NCI-H69 (cell line): Measurements from ENCODE around the gene ORC6.
"Not testable (repeated sequence)": the region's sequence is repeated elsewhere in the genome, so short reads cannot be mapped to it uniquely, and the experiment has no call there.

Experiments used
- DNase-seq: peaks from one replicate; lab custom pipeline; 2025; lab: John Stamatoyannopoulos, UW

Gene ORC6, protein sequence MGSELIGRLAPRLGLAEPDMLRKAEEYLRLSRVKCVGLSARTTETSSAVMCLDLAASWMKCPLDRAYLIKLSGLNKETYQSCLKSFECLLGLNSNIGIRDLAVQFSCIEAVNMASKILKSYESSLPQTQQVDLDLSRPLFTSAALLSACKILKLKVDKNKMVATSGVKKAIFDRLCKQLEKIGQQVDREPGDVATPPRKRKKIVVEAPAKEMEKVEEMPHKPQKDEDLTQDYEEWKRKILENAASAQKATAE

DNA sequence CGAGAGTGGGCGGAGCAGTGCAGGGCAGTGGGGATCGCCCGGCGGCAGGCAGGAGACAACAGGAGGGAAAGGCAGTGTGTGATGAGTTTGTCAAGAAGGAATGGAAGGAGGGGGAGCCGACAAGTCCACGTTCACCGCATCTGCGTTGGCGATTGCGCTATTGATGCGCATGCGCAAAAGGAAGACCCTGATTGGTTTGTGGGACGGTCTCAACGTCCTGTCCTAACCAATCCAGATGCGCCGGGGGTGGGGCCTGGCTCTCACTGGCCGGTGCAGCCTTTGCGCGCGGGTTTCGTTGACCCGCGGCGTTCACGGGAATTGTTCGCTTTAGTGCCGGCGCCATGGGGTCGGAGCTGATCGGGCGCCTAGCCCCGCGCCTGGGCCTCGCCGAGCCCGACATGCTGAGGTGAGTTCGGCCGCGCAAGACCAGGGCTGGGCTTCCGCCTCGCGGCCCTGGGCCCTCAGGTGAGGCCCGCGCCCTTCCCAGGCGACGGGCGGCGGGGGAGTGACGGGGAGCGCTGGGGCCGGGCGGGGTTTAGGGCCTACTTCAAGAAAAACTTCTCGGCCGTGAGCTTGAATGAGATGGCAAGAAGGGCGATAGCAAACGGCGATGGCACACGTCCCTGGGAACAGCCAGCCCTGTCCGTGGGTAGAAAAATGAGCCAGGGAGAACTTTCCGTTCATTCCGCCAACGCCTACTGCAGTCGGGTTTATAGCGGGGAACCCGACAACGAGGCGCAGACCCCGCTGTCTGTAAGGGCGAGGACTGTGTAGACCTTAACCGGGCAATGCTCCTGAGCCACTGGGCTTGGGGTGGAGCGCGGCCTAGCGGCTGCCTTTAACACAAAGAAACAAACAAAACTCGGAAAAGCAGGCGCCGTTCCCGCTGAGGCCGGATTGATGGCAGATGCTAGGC, at the start of gene ORC6:
TSS of gene ORC6 (plus strand) at position 295 of the 916 bp plus-strand sequence. CDS start at position 342, 47 bp downstream.
- DNase-seq, result peak; percentile 95

DNA sequence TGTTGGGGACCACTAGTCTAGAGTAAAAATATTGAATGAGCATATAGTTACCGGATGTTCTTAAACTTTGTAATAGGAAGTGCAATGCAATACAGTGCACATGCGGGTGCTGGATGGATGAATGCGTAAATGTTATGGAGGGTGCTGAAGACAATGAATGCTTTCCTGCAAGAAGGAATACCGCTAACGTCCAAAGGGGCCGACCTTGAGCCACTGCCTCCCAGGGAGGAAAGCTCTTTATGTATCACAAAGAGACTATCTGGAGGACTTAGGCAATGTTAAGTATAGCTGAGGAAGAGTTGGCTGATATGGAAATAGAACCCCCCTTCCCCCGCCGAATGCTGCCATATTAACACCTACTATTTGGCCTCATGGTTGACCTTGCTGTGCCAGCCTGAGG, 40.8 kb upstream of the ORC6 start:
- no peak for DNase-seq

DNA sequence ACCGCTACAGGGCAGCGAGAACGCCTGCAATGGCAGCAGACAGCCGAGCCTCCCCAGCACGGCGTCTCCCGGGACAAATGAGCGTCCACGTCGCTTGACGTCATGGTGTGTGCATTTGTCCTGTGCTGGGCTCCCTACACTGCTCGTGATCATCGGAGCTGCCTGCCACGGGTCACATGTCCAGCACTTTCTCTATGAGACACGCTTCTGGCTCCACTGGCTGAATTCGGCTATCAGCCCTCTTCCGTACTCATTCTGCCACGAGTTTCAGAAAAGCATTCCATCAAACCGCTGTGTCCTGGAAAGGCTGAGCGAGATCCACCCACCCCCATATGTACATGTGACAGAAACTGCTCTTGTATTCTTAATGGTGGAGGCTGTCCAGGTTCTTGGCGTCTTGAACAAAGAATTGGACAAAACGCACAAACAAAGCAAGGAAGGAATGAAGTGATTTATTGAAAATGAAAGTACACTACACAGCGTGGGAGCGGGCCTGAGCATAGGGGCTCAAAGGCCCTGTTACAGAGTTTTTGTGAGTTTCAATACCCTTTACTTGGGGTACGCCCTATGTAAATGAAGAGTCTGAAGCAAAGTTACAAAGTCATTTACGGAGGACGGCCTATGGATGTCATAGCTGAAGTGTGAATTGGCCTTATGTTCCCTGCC, 39.7 kb upstream of the ORC6 start:
- DNase-seq, result no peak

DNA sequence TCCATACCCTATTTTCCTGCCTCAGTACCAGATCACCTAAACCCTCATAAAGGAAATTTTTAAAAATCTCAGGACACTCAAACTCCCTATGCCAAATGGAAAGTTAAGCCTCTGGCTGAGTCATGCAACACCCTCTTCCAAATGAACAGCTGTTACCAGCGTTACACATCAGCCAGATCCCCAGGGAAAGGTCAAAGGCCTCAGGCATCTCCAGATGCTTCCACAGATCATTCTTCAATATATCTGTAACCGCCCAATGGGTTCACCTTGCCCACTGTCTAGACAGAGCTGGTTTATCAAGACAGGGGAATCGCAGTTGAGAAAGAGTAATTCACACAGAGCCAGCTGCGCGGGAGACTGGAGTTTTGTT, 39.2 kb upstream of the ORC6 start:
- DNase-seq, result peak; percentile 43

DNA sequence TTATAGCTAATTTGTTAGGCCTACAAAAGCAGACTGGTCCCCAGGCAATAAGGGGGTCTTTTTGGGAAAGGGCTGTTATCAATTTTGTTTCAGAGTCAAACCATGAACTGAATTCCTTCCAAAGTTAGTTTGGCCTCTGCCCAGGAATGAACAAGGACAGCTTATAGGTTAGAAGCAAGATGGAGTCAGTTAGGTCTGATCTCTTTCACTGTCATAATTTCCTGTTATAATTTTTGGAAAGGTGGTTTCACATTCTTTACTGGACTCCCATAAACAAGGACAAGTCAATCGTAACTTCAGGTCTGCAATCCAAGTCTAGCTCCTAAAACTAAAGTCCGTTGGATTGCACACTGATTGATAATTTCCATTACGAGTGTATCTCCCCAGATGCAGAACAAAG, 38.2 kb upstream of the ORC6 start:
- no peak for DNase-seq

DNA sequence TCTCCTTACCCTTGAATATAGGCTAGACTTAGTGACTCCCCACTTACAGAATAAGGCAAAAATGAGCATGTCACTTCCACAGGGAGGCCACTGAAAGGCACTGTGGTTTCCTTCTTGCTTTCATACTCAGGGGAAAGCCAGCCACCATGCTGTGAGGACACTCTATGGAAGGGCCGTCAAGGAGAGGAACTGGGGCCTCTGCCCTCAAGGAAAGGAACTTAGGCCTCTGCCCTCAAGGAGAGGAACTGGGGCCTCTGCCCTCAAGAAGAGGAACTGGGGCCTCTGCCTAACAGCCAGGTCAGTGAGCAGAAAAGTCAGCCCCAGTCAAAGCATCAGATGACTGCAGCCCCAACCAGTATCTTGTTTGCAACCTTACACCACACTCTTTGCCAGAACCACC, 30.5 kb upstream of the ORC6 start:
- no peak for DNase-seq

DNA sequence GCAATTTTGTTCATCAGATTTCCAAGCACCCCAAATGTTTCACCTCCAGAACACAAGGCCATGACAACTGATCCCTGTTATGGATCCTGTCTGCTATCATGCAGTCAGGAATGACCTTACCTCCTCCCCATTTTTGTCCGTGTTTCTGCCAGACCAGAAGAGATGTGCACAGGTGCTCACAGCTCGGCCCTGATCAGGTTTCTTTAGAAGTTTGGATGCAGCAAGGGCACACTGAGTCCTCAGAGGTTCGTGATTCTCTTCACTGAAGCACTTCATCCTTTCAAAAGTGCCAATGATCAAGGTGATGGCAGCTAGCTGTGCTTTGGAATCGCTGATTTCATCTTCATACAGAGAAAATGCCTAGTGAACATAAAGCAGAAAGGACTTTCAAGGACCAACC, 27.3 kb upstream of the ORC6 start:
- no peak for DNase-seq

DNA sequence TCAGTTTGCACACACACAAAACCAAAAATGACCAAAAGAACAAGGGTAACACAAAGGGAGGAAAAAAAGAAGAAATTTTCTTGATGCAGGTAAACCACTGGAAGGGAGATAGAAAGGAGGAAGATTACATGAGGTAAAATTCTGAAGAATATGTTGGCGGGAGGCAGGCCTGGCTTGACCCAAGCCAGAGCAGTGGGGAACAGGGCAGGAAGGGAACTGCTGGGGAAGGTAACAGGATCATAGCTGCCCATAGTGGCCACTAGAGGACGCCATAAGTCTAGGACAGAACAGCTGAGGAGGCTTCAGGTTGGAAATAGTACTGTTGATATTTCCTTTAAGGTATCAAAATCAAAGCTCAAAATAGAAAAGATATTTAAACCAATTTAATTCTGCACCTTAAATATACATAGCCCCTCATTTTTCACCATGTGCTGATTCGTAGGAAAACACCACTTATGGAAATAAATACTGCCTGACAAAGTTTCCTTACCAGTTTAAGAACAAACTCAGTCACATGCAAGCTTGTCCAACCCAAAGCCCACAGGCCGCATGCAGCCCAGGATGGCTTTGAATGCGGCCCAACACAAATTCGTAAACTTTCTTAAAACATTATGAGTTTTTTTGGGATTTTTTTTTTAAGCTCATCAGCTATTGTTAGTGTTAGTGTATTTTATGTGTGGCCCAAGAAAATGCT, 16.0 kb upstream of the ORC6 start:
- peak; percentile 64 for DNase-seq

DNA sequence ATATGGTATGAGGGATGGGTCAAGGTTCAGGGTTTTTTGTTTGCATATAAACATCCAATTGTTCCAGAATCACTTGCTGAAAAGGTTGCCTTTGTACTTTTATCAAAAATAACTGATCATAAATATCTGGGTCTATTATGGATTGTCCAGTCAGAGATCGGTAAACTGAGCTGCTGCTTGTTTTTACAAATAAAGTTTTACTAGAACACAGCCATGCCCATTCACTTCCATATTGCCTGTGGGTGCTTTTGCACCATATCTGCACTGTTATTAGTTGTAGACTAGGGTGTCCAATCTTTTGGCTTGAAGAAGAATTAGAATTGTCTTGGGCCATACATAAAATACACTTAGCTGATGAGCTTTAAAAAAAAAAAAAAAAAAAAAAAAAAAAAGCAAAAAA, 11.5 kb upstream of the ORC6 start:
- DNase-seq, result not testable (repeated sequence)

DNA sequence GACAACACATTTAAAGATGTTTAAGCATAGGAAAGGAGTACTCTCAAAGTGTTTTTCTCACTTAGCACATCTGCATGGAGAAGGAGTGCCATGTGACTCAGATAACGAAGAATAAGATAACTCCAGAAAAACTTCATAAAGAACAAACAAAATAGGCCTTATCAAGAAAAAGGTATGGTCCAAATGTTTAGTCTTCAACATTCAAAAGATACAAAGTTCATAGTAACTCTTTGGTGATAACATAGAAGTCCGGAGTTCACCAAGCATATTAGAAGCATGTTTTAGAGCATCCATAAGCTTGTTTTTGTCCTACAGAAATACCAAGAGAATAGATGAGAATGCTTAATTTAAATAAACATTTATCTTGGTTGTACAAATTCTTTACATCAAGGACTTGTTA, 7.6 kb upstream of the ORC6 start:
- DNase-seq, result not testable (repeated sequence)

DNA sequence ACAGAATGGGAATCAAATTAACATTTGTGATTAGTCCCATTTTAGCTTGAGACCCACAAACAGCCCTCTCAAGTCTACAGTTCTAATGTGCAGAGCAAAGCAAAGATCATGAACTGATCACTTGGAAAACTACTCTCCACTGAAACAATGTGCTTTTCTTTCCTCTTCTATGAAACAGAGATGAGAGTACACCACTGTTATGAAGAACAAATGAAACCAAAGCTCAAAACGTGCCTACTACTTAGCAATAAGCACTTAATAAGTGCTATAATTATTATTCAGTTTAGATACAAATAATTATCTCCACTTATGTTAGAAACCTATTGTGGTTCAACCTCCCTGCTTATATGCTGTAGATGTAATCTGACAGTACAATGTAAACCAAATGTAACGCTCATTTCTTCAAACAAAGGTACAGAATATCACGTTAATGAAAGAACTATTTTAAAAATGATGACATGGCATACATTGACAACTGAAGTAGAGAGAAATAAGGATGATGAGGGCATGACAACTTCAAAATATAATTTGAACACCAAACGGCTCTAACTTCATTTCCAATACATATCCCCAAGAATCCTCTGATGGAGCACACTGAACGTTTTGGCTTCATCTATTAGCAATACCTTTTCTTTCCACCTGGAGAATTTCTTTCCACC, 2.5 kb upstream of the ORC6 start:
- no peak for DNase-seq

DNA sequence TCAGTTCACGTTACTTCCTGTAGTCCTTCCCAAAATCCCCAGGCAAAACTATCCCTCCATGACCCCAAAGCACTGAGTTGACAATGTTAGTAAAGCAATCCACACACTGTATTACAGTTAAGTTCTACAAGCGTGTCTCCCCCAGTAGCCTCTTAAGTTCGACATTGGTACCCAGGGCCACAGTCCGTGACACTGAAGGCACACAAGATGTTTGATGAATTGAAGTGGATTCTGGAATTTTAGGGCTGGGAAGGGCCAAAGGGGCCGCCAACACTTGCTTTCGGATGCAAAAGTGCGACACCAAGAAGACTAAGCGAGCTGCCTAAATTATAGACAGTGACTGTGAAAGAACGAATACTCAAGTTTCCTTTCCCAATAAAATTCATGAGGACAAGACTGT, 2.0 kb upstream of the ORC6 start:
- DNase-seq, result no peak

DNA sequence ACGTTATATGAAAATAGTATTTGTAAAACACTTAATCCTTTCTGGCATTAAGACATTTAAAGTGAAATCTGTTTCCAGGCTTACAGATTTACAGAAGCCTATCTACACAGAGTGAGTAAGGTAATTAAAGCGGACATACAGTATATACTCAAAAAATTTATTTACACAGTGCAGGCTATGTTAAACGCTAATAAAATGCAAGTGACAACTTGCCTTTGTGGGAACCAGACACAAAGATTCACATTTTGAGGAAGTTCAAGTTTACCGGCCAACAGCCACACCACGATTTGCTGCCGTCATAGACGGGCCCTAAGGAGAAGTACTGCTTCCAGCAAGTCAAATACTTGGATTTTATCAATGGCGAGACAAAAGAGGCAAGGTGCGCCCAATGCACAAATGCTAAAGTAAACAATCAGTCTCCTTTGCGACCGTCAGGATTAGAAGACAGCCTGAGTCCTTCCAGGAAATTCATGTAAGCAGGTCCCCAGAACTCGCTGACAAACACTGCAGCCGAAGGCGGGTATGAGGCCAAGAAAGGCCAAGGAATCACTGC, 1.3 kb upstream of the ORC6 start:
- DNase-seq, result no peak

DNA sequence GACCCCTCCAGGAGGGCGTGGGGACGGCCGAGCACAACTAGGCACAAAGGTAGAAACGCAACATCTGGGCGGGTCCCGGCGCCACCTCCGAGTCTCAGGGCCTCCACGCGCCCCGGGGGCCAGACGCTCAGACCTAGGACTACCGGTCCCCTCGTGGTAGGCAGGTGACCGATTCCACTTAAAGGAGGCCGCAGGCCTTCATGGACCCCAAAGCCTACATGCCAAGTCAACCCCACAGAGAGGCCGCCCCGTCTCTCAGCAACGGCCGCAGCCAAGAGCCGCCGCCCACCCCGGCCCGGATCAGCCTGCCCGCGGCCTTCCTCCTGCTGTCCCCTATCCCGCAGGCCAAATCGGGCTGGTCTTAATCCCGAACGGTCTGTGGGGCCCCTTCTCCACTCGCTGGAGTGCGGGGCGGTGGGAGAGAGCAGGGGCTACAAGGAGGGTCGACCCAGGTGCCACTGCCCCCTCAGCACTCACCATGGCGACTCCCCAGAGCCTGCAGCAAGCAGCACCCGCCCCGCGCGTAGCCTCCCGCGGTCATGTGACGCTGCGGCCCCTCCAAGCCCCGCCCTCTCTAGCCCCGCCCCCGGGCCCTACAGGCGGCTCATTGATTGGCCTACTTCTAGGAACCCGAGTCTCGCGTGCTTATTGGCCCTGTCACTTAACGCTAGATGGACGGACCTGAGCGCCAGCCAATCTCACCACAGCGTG, 650 bp upstream of the ORC6 start, which contains the start of gene VPS35:
TSS of gene VPS35 (minus strand) at position 525 of the 711 bp plus-strand sequence. CDS start at position 480, 45 bp downstream.
- peak; percentile 97 for DNase-seq

DNA sequence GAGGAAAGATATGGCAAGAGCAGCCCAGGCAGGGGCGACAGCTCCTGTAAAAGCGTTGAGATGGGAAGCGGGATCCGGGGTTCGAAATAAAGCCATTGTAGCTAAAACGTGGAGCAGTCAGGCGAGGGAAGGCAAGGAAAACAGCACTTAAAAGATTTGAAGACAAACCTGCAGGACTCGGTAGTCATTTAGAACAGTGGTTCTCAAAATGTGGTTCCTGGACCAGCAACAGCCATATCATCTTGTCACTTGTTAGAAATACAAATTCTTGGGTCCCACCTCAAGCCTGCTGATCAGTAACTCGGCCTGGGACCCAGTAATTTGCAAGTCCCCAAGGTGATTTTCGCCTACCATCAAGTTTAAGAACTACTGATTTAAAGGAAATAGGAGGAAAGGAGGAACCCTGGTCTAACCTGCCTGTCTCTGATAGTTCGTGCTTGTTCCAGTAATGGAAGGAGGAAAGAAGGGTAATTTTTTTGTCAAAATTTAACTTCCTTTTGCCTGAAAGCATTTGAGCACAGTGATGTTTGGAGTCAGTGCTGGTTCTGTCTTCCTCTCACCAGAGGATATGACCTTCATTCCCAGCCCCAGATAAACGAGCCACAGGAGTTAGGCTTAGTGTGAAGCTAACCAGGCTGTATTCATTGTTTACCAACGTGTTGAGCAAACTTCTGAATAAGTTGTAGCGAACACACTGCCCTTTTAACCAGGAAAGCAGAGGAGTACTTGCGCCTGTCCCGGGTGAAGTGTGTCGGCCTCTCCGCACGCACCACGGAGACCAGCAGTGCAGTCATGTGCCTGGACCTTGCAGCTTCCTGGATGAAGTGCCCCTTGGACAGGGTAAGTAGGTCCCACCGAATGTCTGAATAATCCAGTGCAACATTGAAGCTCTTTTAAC, 1.1 kb downstream of the ORC6 start:
- DNase-seq, result peak; percentile 4

DNA sequence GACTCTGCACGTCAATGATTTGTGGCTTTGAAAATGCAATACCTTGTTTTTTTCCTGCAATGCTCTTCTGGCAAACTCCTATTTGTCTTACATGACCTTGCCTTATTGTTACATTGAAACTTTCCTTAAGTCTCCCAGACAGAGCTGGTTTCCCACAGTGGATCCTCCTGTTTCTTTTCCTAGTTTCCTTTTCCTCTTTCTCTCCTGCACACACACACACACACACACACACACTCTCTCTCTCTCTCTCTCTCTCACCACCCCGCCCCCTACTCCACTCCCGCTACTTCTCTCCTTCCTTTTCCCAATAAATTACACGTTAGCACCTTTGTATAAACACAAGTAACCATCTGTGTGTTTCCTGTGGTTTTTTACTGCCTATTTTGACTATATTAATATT, 2.3 kb downstream of the ORC6 start:
- DNase-seq, result peak; percentile 4

DNA sequence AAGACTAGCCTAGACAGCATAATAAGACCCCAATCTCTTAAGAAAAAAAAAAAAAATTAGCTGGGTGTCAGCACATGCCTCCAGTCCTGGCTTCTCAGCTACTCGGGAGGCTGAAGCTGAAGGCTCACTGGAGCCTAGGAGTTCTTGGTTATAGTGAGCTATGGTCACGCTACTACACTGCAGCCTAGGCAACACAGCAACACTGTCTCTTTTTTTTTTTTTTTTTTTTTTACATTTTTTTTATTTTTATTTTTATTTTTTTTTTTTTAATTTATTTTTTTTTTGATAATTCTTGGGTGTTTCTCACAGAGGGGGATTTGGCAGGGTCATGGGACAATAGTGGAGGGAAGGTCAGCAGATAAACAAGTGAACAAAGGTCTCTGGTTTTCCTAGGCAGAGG, 4.1 kb downstream of the ORC6 start:
- no peak for DNase-seq

DNA sequence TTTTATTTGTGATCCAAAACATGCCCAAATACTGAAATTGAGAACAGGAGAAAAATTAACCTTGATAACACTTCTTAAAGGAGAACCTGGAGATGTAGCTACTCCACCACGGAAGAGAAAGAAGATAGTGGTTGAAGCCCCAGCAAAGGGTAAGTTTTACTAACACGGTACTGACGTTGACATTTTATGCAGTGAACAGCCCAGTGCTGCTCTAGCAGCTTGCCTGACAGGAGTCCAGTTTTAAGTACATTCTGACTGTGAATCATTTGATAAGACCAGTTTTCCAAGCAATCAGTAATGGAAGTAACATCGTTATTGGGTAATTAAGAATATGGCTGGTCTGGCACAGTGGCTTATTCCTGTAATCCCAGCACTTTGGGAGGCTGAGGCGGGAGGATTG, 6.5 kb downstream of the ORC6 start:
- no peak for DNase-seq

DNA sequence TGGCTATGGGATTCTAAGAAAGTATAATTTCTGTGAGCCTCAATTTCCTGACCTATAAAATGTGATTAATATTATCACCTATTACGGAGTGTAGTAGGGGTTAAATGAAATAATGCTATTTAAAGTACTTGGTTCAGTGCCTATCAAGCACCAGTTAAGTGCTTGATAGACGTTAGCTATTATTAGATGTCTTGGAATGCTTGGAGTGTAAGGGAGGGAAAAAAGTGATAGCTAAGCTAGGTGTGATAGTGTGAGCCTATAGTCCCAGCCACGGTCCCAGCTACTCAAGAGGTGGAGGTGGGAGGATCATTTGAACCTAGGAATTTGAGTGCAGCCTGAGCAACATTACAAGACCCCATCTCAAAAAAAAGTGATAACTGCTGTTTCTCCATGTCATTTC, 7.5 kb downstream of the ORC6 start:
- no peak for DNase-seq

DNA sequence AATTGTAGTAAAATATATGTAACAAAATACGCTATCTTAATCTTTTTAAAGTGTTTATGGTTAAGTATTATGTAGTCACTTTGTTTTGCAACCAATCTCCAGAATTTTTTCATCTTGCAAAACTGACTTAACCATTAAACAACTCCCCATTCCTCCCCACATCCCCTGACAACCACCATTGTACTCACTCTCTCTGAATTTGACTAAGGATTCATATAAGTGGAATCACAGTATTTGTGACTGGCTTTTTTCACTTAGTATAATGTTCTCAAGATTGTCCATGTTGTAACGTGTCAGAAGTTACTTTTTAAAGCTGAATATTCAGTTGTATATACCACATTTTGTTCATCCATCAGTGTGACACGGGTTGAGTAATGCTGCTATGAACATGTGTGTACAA, 10.6 kb downstream of the ORC6 start:
- DNase-seq, result no peak
